LNCaP clone FGC (cell line): Measurements from ENCODE around the gene RUFY3.
"Not testable (repeated sequence)": the region's sequence is repeated elsewhere in the genome, so short reads cannot be mapped to it uniquely, and the experiment has no call there.

ENCODE experiments used
- DNase-seq: peaks from one replicate; pipeline ENCODE4 v3.0.0-alpha.2; 2011; ENCODE audit warnings: low read depth
- H3K4me3 ChIP-seq: 2 replicates; pipeline ENCODE4 v1.5.1; 2011; ENCODE audit warnings: mild to moderate bottlenecking, low read depth, low read length, control low read depth
- TF ChIP-seq, protein P1 (sequence below): IDR thresholded peaks from 2 replicates; pipeline ENCODE4 v1.5.1; 2012; ENCODE audit warnings: mild to moderate bottlenecking; ENCODE audit not compliant: control insufficient read depth, insufficient read depth; ENCODE audit errors: extremely low read depth

RUFY3 gene

DNA sequence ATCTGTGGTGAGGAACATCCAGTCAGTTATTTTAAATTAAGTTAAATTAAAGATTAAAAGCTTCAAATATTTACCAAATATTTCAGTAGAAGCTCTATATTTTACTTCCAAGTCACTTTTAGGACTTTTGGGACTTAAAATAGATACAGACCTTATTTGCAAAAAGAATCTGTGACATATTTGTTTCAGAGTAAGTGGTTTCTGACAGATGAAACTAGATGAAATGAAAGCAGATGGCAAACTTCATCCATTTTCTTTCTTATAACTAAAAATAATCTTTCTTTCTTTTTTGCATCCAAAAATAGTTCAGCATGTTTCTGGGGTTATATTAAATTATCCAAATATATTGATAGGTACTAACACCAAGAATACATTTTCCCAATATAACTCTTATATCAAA is 40.1 kb upstream of the RUFY3 start:
- no peak overlapping the region for H3K4me3 ChIP-seq
- TF ChIP-seq, protein P1, sequence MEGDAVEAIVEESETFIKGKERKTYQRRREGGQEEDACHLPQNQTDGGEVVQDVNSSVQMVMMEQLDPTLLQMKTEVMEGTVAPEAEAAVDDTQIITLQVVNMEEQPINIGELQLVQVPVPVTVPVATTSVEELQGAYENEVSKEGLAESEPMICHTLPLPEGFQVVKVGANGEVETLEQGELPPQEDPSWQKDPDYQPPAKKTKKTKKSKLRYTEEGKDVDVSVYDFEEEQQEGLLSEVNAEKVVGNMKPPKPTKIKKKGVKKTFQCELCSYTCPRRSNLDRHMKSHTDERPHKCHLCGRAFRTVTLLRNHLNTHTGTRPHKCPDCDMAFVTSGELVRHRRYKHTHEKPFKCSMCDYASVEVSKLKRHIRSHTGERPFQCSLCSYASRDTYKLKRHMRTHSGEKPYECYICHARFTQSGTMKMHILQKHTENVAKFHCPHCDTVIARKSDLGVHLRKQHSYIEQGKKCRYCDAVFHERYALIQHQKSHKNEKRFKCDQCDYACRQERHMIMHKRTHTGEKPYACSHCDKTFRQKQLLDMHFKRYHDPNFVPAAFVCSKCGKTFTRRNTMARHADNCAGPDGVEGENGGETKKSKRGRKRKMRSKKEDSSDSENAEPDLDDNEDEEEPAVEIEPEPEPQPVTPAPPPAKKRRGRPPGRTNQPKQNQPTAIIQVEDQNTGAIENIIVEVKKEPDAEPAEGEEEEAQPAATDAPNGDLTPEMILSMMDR: no peak
- no peak for DNase-seq

DNA sequence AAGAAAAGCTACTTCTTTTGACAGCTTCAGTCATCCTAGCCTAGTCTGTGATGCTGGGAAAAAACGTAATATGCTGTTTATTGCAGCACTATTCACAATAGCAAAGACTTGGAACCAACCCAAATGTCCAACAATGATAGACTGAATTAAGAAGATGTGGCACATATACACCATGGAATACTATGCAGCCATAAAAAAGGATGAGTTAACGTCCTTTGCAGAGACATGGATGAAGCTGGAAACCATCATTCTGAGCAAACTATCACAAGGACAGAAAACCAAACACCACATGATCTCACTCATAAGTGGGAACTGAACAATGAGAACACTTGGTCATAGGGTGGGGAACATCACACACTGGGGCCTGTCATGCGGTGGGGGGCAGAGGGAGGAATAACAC is 39.6 kb upstream of the RUFY3 start:
- not testable (repeated sequence) for H3K4me3 ChIP-seq, DNase-seq

GRCh38 chr4:70687392-70687791 is 34.4 kb upstream of the RUFY3 start:
- TF ChIP-seq, protein P1: no peak
- DNase-seq: no peak
- H3K4me3 ChIP-seq: peak overlapping the region; percentile 91

- peak; percentile 99 for DNase-seq
- TF ChIP-seq, protein P1: peak; percentile 96
- H3K4me3 ChIP-seq: peak within 1 kb of the TSS; percentile 91
Observed at GRCh38 chr4:70687821-70688794, 33.7 kb upstream of the RUFY3 start, which contains the start of gene UTP3. Gene UTP3 (plus strand): TSS chr4:70688532. CDS start chr4:70688678, 146 bp downstream.

DNA sequence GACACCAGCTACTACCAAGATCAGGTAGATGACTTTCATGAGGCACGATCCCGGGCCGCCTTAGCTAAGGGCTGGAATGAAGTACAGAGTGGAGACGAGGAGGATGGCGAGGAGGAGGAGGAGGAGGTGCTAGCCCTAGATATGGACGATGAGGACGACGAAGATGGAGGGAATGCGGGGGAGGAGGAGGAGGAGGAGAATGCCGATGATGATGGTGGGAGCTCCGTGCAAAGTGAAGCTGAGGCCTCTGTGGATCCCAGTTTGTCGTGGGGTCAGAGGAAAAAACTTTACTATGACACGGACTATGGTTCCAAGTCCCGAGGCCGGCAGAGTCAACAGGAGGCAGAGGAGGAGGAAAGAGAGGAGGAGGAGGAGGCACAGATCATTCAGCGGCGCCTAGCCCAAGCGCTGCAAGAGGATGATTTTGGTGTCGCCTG is 33.0 kb upstream of the RUFY3 start:
- TF ChIP-seq, protein P1: no peak
- peak overlapping the region; percentile 91 for H3K4me3 ChIP-seq
- DNase-seq: no peak

GRCh38 chr4:70691661-70692060 is 30.1 kb upstream of the RUFY3 start:
- no peak overlapping the region for H3K4me3 ChIP-seq
- TF ChIP-seq, protein P1: no peak
- DNase-seq: no peak

GRCh38 chr4:70694633-70695032 is 27.1 kb upstream of the RUFY3 start:
- DNase-seq, H3K4me3 ChIP-seq: not testable (repeated sequence)

DNA sequence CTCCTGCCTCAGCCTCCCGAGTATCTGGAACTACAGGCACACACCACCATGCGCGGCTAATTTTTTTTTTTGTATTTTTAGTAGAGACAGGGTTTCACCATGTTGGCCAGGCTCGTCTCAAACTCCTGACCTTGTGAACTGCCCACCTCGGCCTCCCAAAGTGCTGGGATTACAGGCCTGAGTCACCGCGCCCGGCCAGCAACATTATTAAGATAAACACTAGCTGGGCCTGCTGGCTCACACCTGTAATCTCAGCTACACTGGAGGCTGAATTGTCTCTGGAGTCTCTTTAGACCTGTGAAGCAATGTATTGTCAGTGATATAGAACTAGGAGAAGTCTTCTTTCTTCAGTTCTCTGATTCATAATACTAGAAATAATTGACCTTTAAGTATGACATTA is 23.3 kb upstream of the RUFY3 start:
- DNase-seq, H3K4me3 ChIP-seq: not testable (repeated sequence)
